Testis (tissue), 3 donors: ENCODE data around the gene CHCHD6. TPM values are rescaled to one million over a fixed set of nuclear protein-coding genes. Genes with fewer than 3 reads are reported as not detected.

Source experiments
- DNase-seq: peaks from one replicate; pipeline ENCODE4 v3.0.0-alpha.2; 2019
- H3K27ac ChIP-seq, 2 donors: fragments of 200-600 bp; sonication (generic); one replicate each; pipeline ENCODE4 v1.5.1; 2019
- H3K27me3 ChIP-seq: fragments of 200-600 bp; sonication (generic); one replicate; pipeline ENCODE4 v1.5.1; 2019
- H3K36me3 ChIP-seq: fragments of 200-600 bp; sonication (generic); one replicate; pipeline ENCODE4 v1.5.1; 2017; ENCODE audit warnings: low read depth; ENCODE audit errors: missing control alignments
- H3K4me1 ChIP-seq: fragments of 200-600 bp; sonication (generic); one replicate; pipeline ENCODE4 v1.5.1; 2019
- H3K4me3 ChIP-seq, 2 donors: fragments of 200-600 bp; sonication (generic); one replicate each; pipeline ENCODE4 v1.5.1; 2017 to 2019
- H3K9me3 ChIP-seq: fragments of 200-600 bp; sonication (generic); one replicate; pipeline ENCODE4 v1.5.1; 2017
- POLR2A ChIP-seq: fragments of 450-650 bp; IDR thresholded peaks from one replicate; pipeline ENCODE4 v1.6.1; 2017; ENCODE audit warnings: antibody characterized with exemption, mild to moderate bottlenecking, moderate library complexity
- WGBS, 2 donors: methylation state at CpG; one replicate each; pipeline ENCODE4 v1.1.5; 2018; 5-methylcytosine and 5-hydroxymethylcytosine counted together
- intact Hi-C: fragments of 100-400 bp; cut with DNase I; formaldehyde crosslinking; loops from one replicate; pipeline ENCODE4 v1.15.1; 2023; ENCODE audit warnings: low total_unique reads
- polyA plus RNA-seq: library from polyadenylated mRNA; stranded (reverse); fragments of 350-450 nt; fragmentation: Illumina TruSeq; extraction: RNeasy Lipid Tissue Mini Kit (QIAGEN cat#74804); gene quantifications from one replicate; pipeline ENCODE4 v1.2.3, GENCODE V29; 2014; ENCODE audit warnings: low read depth, low replicate concordance; ENCODE audit not compliant: insufficient read depth
- total RNA-seq, 2 donors: library from RNA; depleted of rRNA; stranded (reverse); fragments of >200 nt; gene quantifications; one replicate each; pipeline ENCODE4 v1.2.3, GENCODE V29; 2016
- TF ChIP-seq, protein P1 (sequence below), 3 experiments: fragments of 450-650 bp in 2 of 3; fragments of 200-600 bp in 1 of 3; sonication (generic) in 1 of 3; IDR thresholded peaks; one replicate each; pipeline ENCODE4 v1.5.1; 2016 to 2019; ENCODE audit warnings: antibody characterized with exemption in 3 of 3, mild to moderate bottlenecking in 2 of 3, moderate library complexity in 1 of 3

Gene CHCHD6
- total and polyA plus RNA-seq, 3 donors from 2014 or later: 47.6 to 84.6 (median 49.9) TPM

DNA sequence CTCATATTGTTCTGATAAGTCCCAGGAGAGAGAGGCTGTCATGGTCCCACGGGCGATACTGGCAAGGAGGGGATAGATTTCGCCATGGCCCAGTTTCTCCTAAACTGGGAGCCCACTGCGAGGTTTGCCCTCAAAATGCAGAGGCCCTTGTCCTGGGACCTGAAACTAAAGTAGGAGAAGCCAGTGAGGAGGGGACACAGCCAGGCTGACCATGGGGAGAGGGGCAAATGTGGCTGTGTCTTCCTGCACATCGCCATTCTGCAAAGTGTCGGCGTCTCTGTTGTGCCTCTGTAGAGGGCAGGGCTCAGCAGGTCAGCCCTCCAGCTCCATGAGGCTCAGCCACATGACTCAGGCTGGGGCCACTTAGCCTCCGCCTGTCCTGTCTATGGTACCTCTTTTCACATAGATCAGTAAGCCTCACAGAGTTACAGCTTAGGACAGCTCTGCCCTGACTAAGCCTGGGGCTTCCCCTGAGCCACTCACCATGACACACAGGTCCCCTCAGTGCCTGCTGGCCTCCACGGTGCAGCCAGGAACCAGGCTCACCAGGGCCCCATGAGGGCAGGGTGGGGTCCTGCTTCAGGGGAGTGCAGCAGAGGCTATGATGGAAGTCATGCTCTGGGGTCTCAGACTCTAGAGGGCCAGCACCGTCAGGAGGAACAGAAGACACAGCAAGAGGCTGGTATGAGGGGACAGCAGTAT lies 250.3 kb downstream of the CHCHD6 start:
- Histone ChIP-seq H3K4me3 (no peak overlapping the region), H3K27ac (no peak overlapping the region), H3K4me1 (no peaks in the 10 kb centered on the region), H3K27me3 (no peaks in the 10 kb centered on the region), H3K9me3 (no peaks in the 10 kb centered on the region), H3K36me3 (no peaks in the 10 kb centered on the region)
- 91 to 95% methylated on average over 6 to 10 of the region's 10 CpGs for whole genome bisulfite sequencing, 2 donors
- intact Hi-C loops: no loop called here
- no peak for DNase-seq
- no peak for TF ChIP-seq POLR2A
- TF ChIP-seq, protein P1, sequence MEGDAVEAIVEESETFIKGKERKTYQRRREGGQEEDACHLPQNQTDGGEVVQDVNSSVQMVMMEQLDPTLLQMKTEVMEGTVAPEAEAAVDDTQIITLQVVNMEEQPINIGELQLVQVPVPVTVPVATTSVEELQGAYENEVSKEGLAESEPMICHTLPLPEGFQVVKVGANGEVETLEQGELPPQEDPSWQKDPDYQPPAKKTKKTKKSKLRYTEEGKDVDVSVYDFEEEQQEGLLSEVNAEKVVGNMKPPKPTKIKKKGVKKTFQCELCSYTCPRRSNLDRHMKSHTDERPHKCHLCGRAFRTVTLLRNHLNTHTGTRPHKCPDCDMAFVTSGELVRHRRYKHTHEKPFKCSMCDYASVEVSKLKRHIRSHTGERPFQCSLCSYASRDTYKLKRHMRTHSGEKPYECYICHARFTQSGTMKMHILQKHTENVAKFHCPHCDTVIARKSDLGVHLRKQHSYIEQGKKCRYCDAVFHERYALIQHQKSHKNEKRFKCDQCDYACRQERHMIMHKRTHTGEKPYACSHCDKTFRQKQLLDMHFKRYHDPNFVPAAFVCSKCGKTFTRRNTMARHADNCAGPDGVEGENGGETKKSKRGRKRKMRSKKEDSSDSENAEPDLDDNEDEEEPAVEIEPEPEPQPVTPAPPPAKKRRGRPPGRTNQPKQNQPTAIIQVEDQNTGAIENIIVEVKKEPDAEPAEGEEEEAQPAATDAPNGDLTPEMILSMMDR (IDR thresholded peaks at IDR 0.05): no peak

DNA sequence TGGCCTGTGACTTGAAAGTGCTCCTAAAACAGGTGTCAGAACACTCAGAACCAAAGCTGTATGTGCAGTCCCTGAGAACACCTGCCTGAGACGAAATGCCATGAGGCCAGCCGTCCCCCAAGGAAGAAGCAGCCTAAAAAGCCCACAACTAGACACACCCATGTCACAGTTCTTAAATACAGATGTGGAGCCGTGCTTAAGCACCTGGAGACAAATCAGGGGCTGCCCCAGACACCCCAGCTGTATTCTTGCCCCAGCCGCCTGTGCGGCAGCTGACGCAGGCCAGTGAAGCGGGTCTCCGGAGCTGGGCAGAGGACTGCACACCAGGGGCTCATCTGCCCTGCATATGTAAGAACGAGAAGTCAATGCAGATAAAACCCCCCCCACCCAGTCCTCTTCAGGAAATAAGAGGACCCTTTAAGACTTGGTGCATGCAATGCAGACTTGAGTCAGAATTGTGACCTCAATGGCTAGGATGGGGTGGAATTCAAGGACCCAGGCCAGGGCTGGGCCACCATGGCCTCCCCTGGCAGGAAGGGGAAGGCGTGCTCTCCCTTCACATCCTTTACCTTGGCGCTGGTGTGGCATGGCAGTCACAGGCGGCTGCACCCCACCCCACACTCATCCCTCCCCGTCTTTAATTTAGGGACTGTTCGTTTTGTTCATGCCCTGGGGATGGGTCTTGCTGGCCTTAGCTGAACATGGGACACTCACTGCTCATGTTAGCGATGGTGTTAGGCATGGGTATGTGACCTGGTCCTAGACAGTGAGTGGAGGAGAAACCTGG lies 251.2 kb downstream of the CHCHD6 start:
- WGBS, 2 donors: 95 to 97% methylated on average over 11 to 15 of the region's 15 CpGs
- intact Hi-C loops: no loop called here
- Histone ChIP-seq H3K4me3 (no peak overlapping the region), H3K4me1 (peaks cover 1% of the 10 kb centered on the region), H3K27ac (no peak overlapping the region), H3K27me3 (no peaks in the 10 kb centered on the region), H3K9me3 (no peaks in the 10 kb centered on the region), H3K36me3 (no peaks in the 10 kb centered on the region)
- no peak for TF ChIP-seq POLR2A
- TF ChIP-seq, protein P1 (IDR thresholded peaks at IDR 0.05): no peak
- no peak for DNase-seq

DNA sequence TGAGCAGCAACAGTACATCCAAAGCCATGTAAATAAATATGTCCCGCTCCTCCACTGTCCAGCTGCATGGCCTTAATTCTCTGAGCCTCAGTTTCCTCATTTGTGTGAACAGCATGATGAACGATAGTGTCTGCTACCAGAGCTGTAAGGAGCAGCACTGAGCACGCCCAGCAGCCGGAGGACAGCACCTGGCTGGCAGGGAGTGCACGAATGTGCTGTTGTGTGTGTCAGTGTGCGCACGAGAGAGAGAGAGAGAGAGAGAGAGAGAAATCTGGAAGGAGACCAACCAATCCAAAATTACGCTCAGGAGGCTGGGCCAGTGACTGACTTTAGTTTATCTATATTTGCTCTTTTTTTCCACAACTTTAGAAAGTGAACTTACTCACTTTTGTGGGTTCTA lies 252.3 kb downstream of the CHCHD6 start:
- DNase-seq: no peak
- no peak for TF ChIP-seq POLR2A
- TF ChIP-seq, protein P1 (IDR thresholded peaks at IDR 0.05): no peak
- H3K4me1 ChIP-seq: peaks cover 13% of the 10 kb centered on the region
- H3K36me3 ChIP-seq: no peaks in the 10 kb centered on the region
- H3K27me3 ChIP-seq: no peaks in the 10 kb centered on the region
- no peaks in the 10 kb centered on the region for H3K9me3 ChIP-seq
- 88% methylated on average over 8 of the region's 8 CpGs for WGBS, 2 donors
- H3K4me3 ChIP-seq: no peak overlapping the region
- H3K27ac ChIP-seq: no peak overlapping the region
- intact Hi-C loops: no loop called here

DNA sequence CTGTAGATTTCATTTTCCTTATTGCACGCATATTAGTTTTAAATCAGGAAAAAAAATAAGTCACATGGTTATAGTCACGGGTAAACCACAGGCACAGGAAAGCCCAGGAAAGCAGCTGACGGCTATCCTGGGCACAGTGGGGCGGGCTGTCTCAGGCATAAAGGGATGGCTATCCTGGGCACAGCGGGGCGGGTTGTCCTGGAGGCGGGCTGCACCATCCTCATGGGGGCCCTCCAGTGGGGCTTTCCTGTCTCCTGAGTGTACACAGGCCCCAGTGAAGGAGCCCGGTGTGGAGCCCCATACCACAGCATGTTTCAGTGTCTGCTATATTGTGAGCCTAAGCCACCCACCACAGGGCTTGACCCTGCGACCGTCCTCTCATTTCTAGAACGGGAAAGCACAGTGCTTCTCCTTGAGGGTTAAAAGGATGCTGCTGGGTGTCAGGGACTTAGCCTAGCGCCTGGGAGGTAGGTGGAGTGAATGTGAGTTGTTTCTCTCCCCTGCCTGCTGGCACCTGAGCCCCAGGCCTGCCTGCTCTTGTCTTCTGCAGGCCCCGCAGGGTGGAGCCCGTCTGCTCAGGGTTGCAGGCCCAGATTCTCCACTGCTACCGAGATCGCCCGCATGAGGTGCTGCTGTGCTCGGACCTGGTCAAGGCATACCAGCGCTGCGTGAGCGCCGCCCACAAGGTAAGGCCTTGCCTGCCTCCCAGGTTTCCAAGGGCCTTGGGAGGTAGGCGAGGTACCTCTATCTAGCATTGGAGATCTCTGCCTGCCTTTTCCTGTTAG lies 253.0 kb downstream of the CHCHD6 start:
- TF ChIP-seq, protein P1 (IDR thresholded peaks at IDR 0.05): no peak
- TF ChIP-seq POLR2A: no peak
- WGBS, 2 donors: 91 to 92% methylated on average over 20 to 23 of the region's 23 CpGs

More for the DNA sequence above, 253.0 kb downstream of the CHCHD6 start:
- no peaks in the 10 kb centered on the region for H3K9me3 ChIP-seq
- intact Hi-C loops: no loop called here
- H3K27ac ChIP-seq: no peak overlapping the region
- H3K36me3 ChIP-seq: no peaks in the 10 kb centered on the region
- DNase-seq: no peak
- no peaks in the 10 kb centered on the region for H3K27me3 ChIP-seq
- H3K4me1 ChIP-seq: peaks cover 20% of the 10 kb centered on the region
- H3K4me3 ChIP-seq: no peak overlapping the region
